CD4-positive, alpha-beta T cell treated with Interleukin-6 at 100 ng/mL for 8 hours (primary cell): ENCODE results near the gene NT5DC3.

Experiments used
- DNase-seq: peaks from one replicate; pipeline ENCODE4 v3.0.0-alpha.2; 2020; ENCODE audit warnings: mixed read lengths, low spot score

Gene NT5DC3

DNA sequence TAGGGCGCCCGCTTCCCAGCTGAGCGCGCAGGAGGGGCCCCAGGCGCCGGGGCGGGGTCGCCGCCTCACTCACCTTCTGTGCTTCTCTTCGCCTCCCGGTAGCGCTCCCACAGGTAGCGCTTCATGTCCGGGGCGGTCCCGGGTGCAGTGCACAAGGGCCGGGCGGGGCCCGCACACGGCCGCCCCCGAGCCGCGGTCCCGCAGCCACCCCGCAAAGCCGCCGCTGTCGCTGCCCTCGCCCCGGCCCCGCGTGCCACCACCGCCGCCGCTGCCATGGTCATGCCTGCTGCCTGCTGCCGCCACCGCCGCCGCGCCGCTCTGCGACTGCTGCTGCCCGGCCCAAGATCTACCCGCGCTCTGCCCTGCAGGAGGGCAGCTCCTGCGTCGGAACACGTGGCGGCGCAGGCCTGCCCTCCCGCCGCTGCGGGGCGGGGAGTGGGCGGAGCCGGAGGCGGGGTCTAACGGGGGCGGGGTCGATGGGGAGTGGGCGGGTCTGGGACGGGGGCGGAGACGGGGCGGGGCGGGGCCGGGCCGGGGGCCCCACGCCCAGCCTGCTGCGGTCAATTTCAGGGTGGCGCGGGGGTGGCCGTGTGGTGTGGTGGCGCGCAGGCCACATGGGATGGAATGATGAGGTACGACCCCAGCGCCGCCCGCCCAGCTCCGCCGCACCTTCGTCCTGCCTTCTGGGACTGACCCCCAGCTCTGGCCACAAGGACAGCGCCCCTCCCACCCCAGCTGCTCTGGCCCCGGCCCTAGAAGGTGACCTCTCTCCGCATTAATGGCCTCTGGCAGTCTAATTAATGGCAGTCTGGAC, at the start of gene NT5DC3:
Gene NT5DC3 (minus strand): TSS at position 359 of the 814 bp plus-strand sequence. CDS start 78 bp downstream, at position 281.
- peak; percentile 79 for DNase-seq

DNA sequence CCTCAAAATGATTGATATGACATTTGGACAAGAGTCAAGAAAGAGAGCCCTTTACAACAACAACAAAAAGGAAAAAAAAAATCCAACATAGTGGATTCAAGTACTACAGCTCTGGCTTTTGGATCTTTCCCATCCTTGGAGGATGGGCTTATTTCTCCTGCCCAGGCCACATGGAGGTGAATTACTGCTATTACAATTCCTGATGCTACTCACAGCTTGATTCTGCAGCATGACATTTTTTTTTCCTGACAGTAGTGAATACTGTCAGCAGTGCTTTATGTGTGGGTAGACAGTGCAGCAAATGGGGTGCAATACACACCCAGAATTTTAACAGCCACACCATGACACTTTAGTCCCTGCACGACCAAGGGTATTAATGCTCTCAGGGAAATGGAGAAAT, 46.7 kb upstream of the NT5DC3 start:
- no peak for DNase-seq

DNA sequence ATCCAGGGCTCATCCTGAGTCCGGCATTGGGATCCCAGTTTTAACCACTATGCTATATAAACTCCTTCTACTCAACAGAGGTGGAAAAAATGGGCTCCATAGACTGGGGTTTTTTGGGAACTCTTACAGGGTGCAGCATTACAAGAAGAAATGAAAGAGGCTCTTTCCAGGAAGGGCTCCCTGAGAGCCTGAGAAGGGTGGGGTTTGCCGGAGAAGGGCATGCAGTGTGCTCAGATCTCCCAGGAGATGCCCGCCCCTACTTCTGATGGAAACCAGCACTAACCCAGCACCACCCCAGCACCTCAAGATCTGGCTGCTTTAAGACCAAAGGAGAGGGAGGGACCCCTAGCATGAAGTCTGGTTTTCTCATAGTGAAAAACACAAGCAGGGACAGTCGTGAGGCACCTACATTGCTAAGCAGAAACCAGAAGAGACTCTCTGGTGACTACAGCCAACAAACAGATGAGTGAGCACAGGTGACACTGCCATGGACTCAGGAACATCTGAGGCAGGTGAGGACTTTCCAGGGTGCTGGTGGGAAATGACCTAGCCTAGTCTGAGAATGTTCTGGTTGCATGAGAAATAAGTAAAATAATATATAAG, 45.3 kb upstream of the NT5DC3 start:
- DNase-seq: no peak

DNA sequence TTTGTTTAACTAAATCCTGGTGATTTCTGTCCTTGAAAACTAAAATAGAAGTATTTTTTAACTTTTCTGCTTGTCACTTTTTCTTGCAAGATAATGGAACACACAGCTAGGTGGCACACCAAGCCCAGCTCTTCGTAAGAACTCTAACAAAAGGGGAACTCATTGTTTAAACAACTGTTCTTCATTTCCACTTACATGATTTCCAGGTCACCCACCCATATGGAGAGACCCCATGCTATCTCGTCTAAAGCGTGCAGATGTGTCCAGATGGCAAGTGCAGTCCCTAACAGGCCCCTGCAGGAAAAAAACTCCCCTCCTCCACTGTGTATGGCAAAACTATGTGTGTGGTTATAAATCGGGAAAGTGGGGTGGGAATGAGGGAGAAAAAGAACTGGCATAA, 43.3 kb upstream of the NT5DC3 start:
- peak; percentile 48 for DNase-seq

DNA sequence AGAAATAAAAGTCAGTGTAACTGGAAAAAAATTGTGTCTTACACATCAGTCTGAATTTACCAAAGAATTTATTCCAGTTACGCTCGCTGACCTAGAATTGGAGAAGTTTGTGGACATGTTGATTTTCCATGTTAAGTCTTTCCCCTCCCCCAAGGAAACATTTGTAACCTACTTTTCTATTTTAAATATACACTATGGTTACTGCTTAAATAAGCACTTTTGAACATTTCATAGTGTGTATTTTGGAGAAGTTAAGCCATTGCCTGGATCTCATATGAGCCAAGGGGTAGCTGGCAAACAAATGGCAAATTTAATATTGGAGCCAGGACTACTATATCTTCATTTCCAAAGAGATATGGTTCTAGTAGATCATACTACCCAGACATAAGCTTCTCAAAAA, 42.9 kb upstream of the NT5DC3 start:
- no peak for DNase-seq

DNA sequence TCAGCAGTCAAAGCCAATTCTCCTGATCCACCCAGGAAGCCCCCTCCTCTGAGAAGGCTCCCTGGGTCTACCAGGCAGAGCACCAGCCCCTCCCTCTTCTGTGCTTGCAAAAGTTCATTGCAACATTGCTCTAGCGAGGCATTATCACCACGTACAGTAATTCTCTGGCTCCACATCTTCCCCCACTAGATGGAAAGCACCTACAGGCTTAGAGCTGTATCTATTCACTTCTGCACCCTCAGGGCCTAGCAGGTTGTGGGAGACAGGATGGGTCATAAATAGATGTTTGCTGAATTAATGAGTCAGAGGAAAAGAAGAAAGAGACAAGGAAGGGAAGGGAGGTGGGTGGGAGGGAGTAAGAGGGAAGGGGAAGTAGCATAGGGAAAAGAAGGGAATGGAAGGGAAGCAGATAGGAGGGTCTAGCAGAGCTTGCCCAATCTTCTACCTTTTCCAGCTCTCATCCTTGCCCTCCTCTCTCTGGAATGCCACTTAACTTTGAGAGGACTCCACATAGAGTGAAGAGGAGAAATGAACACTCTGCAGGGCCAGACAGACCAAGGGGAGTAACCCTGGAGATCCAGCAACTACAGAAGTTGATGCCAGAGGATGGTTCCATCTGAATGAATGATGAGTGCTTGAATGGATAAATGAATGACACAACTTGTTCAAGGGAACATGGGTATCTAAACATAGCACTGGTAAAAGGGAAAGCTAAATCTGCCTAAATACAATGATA, 42.0 kb upstream of the NT5DC3 start:
- no peak for DNase-seq

DNA sequence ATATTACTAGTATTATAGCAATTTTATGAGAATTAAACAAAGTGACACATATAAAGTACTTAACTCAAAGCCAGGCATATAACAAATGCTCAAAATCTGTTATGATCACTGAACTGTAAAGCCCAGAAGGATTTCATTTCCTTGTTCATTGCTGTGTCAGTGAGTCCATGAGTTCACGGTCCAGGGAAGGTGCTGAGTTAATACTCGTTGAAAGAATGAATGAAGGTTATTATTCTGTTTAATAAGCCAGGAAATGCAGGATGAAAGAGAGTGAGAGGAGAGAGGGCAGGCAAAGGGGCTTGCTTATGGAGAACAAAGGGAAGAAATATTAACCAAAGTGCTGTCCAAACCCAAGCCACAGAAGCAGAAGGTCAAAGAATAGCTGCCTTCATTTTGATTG, 40.2 kb upstream of the NT5DC3 start:
- no peak for DNase-seq

DNA sequence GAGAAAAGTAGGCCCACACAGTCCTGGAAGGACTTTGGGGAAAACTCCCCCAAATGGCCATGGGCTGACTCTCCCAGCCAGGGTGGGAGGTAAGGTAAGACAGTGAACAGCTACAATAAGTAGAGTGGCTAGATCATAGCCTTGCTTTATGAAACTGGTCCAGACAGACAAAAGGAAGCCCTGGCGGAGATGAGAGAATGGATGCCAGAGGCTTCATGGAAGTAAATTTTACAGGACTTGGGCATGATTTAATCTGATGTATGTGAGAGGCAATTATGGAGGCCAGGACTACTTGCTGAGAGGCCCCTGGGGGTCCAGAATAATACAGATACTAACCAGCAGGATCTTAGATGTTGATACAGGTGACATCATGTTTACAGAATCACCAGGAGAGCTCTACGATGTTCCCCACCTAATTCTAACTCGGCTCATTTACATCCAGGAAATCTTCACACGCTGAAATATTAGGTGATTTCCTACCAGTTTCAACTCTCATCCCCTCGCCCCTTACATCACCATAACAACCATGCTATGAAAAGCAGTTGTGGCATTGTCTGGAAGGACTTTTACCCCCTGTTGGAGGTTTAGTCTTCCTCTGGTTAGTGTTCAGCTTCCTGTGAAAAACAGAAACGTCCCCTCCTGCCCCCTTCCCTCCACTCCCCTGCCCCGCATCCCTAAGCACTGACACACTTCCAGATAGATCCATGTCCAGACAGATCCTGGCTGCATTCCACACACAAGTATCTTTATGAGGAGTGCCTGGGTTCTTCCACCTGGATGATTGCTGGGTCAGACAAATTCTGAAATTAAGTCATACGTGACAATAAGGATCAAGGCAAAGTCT, 39.5 kb upstream of the NT5DC3 start:
- DNase-seq: no peak

DNA sequence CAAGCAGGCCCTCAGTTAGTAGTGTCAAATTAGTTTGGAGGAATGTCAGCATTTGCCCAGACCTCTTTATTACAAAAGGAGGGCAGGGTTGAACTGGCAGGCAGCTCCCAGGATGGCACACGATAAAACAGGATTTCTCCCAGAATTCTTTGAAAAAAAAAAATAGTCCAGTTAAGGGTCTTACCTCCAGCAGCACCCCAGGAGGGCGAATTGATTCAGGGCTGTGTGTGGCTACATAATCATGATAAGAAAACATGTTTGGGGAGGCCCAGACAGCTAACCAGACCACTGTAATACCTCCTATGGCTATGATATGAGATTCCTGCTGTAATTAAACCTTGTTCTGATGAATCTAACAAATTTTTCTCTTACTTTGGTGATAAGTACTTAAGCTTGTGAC, 38.8 kb upstream of the NT5DC3 start:
- DNase-seq: no peak

DNA sequence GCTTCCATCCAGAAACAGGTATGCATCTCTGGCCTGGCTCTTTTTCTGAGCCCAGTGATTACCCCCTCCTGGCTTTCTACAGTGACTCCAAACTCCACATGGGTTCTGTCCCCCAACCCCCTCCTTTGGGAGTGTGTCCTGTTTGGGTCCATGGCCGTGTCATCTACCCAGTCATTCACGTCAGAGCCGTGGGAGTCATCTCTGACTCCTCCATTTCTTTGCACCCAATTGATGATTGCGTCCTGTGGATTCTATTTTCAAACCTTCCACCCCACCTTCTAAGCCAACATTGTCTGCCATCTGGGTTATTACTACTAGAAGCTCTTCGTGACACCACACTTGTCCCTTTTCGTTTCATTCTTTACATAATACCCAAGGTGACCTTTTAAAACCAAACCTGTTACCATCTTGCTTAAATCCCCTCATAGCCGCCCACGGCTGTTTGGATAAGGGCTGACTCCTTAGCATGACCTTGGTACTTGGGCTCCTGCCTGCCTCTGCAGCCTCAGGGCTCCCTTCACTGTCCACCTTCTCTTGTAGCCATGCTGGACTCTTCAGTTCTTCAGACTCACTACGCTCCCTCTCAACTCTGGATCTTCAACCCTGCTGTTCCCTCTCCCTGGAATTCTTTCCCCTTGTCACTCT, 38.1 kb upstream of the NT5DC3 start:
- DNase-seq: no peak

DNA sequence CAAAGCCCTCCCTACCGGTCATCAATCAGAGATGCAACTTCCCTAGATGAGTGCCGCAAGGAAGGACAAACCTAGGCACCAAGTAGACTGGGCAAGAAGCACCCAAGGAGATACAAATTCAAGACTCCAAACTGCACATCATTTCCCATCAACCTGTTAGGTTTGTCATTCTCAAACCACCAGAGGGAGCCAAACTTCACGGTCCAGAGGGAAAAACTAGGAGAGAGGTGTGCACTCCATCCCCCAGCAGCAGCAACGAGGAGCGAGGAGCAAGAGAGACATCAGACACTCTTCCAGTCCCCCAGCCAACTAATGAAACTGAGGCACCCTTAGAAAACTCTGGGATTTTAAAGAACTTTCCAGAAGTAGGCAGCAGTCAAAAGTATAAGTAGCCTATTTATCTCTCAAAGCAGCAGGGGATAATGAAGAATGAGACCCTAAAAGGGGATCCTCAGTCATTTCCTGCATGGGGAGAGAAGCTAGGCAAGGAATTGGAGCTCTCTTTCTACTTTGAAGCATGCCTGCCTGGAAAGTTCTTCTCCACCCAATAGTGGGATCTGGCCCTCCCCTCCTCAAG, 37.0 kb upstream of the NT5DC3 start:
- peak; percentile 65 for DNase-seq

DNA sequence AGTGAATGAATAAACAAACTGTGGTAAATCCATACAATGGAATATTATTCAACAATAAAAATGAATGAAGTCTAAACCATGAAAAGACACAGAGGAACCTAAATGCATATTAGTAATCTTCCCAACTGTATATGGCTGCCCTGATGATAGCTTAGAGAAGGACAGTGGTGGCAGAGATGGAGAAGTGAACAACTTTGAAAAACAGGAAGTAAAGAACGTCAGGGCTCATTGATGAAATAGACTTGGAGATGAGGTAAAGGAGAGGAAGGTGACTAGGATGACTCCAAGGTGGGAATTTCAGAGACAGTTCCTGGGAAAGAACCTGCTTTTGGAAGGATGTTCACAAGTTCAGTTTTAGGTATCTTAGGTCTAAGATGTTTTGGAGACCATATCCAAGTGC, 36.3 kb upstream of the NT5DC3 start:
- no peak for DNase-seq

DNA sequence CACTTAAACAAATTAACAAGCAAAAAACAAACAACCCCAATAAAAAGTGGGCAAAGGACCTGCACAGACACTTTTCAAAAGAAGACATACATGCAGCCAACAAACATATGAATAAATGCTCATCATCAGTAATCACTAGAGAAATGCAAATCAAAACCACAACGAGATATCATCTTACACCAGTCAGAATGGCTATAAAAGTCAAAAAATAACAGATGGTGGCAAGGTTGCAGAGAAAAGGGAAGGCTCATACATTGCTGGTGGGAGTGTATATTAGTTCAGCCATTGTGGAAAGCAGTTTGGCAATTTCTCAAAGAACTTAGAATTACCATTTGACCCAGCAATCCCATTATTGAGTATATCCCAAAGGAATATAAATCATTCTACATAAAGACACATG, 34.6 kb upstream of the NT5DC3 start:
- DNase-seq: no peak

DNA sequence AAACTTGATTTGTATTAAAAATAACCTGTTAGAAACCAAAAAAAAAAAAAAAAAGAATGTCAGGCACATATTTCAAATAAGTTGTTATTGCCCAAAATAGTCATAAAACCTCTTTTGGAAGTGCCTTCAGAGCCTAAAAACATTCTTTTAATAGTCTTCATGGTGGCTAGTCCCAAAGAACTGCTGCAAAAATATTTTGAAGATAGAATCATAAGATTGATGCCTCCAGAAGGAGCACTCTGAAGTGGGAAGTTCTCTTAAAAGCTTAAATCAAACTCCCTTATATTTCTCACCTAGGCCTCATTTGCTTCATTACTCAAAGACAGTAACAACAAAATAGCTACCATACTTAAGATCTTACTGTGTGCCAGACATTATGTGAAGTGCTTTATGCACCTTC, 27.2 kb upstream of the NT5DC3 start:
- no peak for DNase-seq

DNA sequence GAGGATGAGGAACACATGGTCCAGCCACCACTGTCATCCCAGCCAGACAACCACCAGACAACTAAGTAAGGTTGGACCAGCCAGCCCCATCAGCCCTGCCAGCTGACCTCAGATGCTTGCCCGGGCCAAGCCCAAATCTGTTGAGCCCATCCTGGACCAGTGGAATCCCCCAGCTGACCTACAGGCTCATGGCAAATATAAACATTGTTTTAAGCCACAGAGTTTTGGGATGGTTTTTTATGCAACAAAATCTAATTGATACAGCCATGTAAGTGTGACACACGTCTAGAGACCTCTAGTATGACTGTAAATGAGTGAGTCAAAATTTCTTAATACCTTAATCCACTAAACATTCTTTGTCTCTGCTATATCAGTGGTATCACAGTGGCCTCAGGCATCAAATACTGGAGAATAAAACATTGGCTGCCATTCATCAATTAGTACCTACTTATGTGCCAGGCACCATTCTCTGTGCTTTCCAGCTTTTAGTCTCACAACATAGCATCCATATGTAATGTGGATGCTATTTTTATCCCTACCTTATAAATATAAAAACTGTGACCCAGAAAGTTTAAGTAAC, 24.2 kb upstream of the NT5DC3 start:
- DNase-seq: no peak

DNA sequence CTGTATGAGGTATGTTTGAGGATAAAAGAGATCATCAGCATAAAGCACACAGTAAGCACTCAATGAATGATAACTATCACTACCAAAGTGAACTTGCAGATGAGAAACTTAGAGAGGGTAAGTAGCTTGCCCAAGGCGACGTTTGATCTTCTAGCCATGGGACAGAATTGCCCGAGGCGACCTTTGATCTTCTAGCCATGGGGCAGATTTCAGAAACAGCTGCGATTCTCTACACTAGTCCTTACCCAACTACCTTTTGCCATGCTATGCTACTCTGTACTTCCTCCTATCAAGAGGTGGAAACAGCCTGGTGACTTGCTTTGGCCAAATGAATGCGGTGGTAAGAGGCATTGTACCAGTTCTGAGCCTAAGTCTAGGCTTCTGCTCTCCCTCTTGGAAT, 23.7 kb upstream of the NT5DC3 start:
- DNase-seq: no peak

DNA sequence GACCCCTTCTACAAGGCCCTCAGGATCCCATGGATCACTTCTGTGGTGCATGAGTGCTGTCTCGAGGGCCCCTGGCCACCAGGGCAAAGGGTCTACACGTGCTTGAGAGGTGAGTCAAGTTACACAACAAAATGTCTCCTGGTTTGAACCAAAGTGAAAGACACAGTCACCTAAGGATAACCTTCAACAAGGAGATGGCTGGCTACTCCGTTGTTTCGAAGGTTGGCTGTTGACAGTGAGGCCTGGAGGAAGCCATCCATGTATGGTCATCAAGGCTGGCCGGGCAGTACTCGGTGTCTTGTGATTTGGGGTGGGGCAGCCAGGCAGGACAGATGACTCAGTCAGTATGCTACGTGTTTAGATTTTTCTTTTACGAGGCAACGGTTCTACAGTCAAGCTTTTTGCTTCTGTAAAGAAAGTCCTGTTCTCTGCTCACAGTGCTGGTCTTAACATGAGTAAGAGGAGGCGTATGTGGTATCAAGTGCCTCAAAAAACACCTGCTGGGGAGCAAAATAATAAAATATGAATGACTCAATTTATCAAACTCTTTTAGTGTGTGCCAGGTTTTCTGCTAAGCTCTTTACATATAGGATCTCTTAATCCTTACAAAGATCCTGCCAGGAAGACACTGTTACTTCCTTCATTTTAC, 18.0 kb upstream of the NT5DC3 start:
- no peak for DNase-seq

DNA sequence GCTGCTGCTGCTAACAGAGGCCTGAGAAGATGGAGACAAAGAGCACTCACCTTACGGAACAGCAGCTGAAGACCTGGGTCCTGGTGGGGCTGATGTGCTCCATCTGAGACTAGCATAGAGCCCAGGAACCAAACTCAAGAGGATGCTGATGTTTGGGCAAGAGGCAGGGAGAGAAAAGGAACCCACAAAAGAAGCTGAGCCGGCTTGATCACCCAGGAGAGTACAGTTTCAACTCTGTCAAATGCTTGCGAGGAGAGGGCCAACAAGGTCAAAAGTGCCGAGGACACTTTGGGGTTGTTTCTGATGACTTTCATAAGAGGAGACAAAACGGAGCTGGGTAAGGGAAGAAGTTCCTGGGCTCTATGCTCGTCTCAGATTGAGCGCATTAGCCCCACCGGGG, 17.3 kb upstream of the NT5DC3 start:
- no peak for DNase-seq

DNA sequence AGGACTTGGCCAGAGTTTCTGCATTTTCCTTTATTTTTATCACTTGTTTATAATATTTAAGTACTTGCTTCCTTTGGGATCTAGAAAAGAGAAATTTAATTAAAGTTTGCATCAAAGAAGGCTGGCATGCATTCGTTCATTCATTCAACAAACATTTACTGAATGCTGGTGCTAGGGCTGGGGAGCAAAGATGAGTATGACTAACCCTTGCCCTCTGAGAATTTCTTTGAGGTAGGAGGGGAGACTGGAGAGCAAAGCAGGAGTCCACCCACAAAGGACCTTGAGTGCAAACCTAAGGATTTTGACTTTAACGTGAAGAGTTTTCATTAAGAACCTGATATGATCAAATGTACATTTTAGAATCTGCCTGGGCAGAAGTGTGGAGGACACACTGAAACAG, 16.1 kb upstream of the NT5DC3 start:
- DNase-seq: no peak

DNA sequence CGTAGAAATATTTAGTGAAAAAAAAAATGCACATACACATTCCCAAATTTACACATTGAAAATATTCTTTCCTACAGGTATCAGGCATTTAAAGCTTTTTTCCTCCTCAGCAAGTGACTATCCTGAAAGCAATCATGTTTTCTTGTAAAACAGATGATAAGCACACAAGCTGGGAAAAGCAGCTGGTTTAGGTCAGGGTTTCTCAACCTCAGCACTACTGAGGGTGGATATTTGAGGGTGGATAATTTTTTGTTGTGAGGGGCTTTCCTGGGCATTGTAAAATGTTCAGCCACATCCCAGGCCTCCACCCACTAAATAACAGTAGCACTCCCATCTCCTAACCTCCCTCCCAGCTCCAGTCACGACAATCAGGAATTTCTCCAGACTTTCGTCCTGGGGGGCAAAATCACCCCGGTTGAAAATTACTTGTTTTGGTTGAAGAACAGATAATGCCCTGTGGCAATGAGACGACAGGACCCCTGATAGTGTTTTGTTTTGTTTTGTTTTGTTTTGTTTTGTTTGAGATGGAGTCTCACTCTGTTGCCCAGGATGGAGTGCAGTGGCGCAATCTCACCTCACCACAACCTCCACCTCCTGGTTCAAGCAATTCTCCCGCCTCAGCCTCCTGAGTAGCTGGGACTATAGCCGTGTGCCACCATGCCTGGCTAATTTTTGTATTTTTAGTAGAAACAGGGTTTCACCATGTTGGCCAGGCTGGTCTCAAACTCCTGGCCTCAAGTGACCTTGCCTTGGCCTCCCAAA, 15.0 kb upstream of the NT5DC3 start:
- DNase-seq: no peak
